Central memory CD8-positive, alpha-beta T cell (primary cell): ENCODE measurements around the gene CTTNBP2.

ENCODE experiments used
- ATAC-seq: fragments of 150-1000 bp; cut with Tn5 transposase; replicated peaks from 2 replicates; pipeline ENCODE4 v1.10.0; 2022; ENCODE audit warnings: mild to moderate bottlenecking, moderate FRiP score, moderate number of reproducible peaks; ENCODE audit not compliant: poor library complexity, severe bottlenecking; ENCODE audit errors: extremely low read depth
- DNase-seq, 2 donors: peaks; one replicate each; pipeline ENCODE4 v3.0.0; 2021; ENCODE audit warnings: low spot score in 2 of 2
- H3K27ac Mint-ChIP-seq: one replicate; pipeline ENCODE4 v1.8.0; 2022; ENCODE audit warnings: low read depth, mild to moderate bottlenecking, moderate library complexity, mixed read lengths
- H3K27me3 Mint-ChIP-seq: one replicate; pipeline ENCODE4 v1.8.0; 2022; ENCODE audit warnings: mixed read lengths
- H3K36me3 Mint-ChIP-seq: one replicate; pipeline ENCODE4 v1.8.0; 2022; ENCODE audit warnings: mild to moderate bottlenecking, moderate library complexity, mixed read lengths; ENCODE audit not compliant: insufficient read depth
- H3K4me1 Mint-ChIP-seq: one replicate; pipeline ENCODE4 v1.8.0; 2022; ENCODE audit warnings: mixed read lengths
- H3K4me3 Mint-ChIP-seq: one replicate; pipeline ENCODE4 v1.8.0; 2022; ENCODE audit warnings: mild to moderate bottlenecking, moderate library complexity, mixed read lengths
- H3K9me3 Mint-ChIP-seq: one replicate; pipeline ENCODE4 v1.8.0; 2022; ENCODE audit warnings: mixed read lengths

CTTNBP2 gene

GRCh38 chr7:117873310-117874190 lies at the start of gene CTTNBP2:
Gene CTTNBP2 (minus strand): TSS chr7:117873441. CDS start chr7:117873415, 26 bp downstream.
- ATAC-seq (no peak), DNase-seq (no peak)
- no peak within 1 kb of the TSS for H3K27ac Mint-ChIP-seq
- peaks cover 5% of the 10 kb centered on the region for H3K4me1 Mint-ChIP-seq
- H3K9me3 Mint-ChIP-seq = no peaks in the 10 kb centered on the region
- peaks cover 43% of the 10 kb centered on the region for H3K27me3 Mint-ChIP-seq
- H3K36me3 Mint-ChIP-seq = no peaks in the 10 kb centered on the region
- peak within 1 kb of the TSS; percentile 47 for H3K4me3 Mint-ChIP-seq

- H3K9me3 Mint-ChIP-seq = peaks cover 10% of the 10 kb centered on the region
- ATAC-seq (no peak), DNase-seq (no peak)
Observed at GRCh38 chr7:117916309-117916708, 43.1 kb upstream of the CTTNBP2 start.

GRCh38 chr7:117912421-117912820 lies 39.2 kb upstream of the CTTNBP2 start:
- Mint-ChIP-seq H3K36me3 (no peaks in the 10 kb centered on the region), H3K27me3 (no peaks in the 10 kb centered on the region), H3K9me3 (peaks cover 5% of the 10 kb centered on the region), H3K27ac (no peak overlapping the region), H3K4me3 (no peak overlapping the region), H3K4me1 (no peaks in the 10 kb centered on the region)
- no peak for ATAC-seq
- DNase-seq = no peak

More at GRCh38 chr7:117916309-117916708, 43.1 kb upstream of the CTTNBP2 start:
- Mint-ChIP-seq H3K36me3 (no peaks in the 10 kb centered on the region), H3K27me3 (no peaks in the 10 kb centered on the region), H3K4me3 (no peak overlapping the region), H3K27ac (no peak overlapping the region), H3K4me1 (no peaks in the 10 kb centered on the region)

GRCh38 chr7:117908031-117908795 lies 35.0 kb upstream of the CTTNBP2 start:
- no peak for DNase-seq
- Mint-ChIP-seq H3K27me3 (no peaks in the 10 kb centered on the region), H3K9me3 (peaks cover 5% of the 10 kb centered on the region), H3K27ac (no peak overlapping the region), H3K36me3 (no peaks in the 10 kb centered on the region), H3K4me3 (no peak overlapping the region), H3K4me1 (no peaks in the 10 kb centered on the region)
- no peak for ATAC-seq

- DNase-seq (no peak), ATAC-seq (no peak)
- Mint-ChIP-seq H3K36me3 (no peaks in the 10 kb centered on the region), H3K4me3 (no peak overlapping the region), H3K27me3 (no peaks in the 10 kb centered on the region), H3K27ac (no peak overlapping the region), H3K9me3 (peaks cover 5% of the 10 kb centered on the region), H3K4me1 (no peaks in the 10 kb centered on the region)
Observed at GRCh38 chr7:117907049-117907640, 33.9 kb upstream of the CTTNBP2 start.

GRCh38 chr7:117902314-117902889 lies 29.2 kb upstream of the CTTNBP2 start:
- no peak for DNase-seq
- no peak overlapping the region for H3K4me3 Mint-ChIP-seq
- ATAC-seq = no peak
- no peak overlapping the region for H3K27ac Mint-ChIP-seq
- no peaks in the 10 kb centered on the region for H3K36me3 Mint-ChIP-seq
- H3K4me1 Mint-ChIP-seq = no peaks in the 10 kb centered on the region
- H3K27me3 Mint-ChIP-seq = no peaks in the 10 kb centered on the region
- peaks cover 10% of the 10 kb centered on the region for H3K9me3 Mint-ChIP-seq

- DNase-seq = no peak
- H3K4me3 Mint-ChIP-seq = no peak overlapping the region
- H3K4me1 Mint-ChIP-seq = no peaks in the 10 kb centered on the region
- no peaks in the 10 kb centered on the region for H3K36me3 Mint-ChIP-seq
- ATAC-seq = no peak
- H3K27ac Mint-ChIP-seq = no peak overlapping the region
- peaks cover 10% of the 10 kb centered on the region for H3K9me3 Mint-ChIP-seq
- no peaks in the 10 kb centered on the region for H3K27me3 Mint-ChIP-seq
Observed at GRCh38 chr7:117901089-117901797, 28.0 kb upstream of the CTTNBP2 start.

GRCh38 chr7:117896339-117896738 lies 23.1 kb upstream of the CTTNBP2 start:
- ATAC-seq (no peak), DNase-seq (no peak)
- Mint-ChIP-seq H3K9me3 (peaks cover 15% of the 10 kb centered on the region), H3K27ac (no peak overlapping the region), H3K36me3 (no peaks in the 10 kb centered on the region), H3K27me3 (no peaks in the 10 kb centered on the region), H3K4me1 (no peaks in the 10 kb centered on the region), H3K4me3 (no peak overlapping the region)

GRCh38 chr7:117895276-117895675 lies 22.0 kb upstream of the CTTNBP2 start:
- no peaks in the 10 kb centered on the region for H3K27me3 Mint-ChIP-seq
- no peaks in the 10 kb centered on the region for H3K36me3 Mint-ChIP-seq
- H3K4me1 Mint-ChIP-seq = no peaks in the 10 kb centered on the region
- no peak overlapping the region for H3K27ac Mint-ChIP-seq
- DNase-seq = no peak
- H3K9me3 Mint-ChIP-seq = peaks cover 15% of the 10 kb centered on the region
- no peak overlapping the region for H3K4me3 Mint-ChIP-seq
- ATAC-seq = no peak

GRCh38 chr7:117894037-117894436 lies 20.8 kb upstream of the CTTNBP2 start:
- H3K4me1 Mint-ChIP-seq = no peaks in the 10 kb centered on the region
- H3K27ac Mint-ChIP-seq = no peak overlapping the region
- H3K9me3 Mint-ChIP-seq = peaks cover 9% of the 10 kb centered on the region
- no peak for ATAC-seq
- no peak for DNase-seq
- no peak overlapping the region for H3K4me3 Mint-ChIP-seq
- no peaks in the 10 kb centered on the region for H3K36me3 Mint-ChIP-seq
- no peaks in the 10 kb centered on the region for H3K27me3 Mint-ChIP-seq

- Mint-ChIP-seq H3K36me3 (no peaks in the 10 kb centered on the region), H3K4me3 (no peak overlapping the region), H3K4me1 (no peaks in the 10 kb centered on the region), H3K9me3 (peaks cover 6% of the 10 kb centered on the region), H3K27ac (no peak overlapping the region), H3K27me3 (no peaks in the 10 kb centered on the region)
- no peak for ATAC-seq
- no peak for DNase-seq
Observed at GRCh38 chr7:117892821-117893220, 19.6 kb upstream of the CTTNBP2 start.

GRCh38 chr7:117889611-117890010 lies 16.4 kb upstream of the CTTNBP2 start:
- H3K4me3 Mint-ChIP-seq = no peak overlapping the region
- no peak for DNase-seq
- no peaks in the 10 kb centered on the region for H3K4me1 Mint-ChIP-seq
- H3K9me3 Mint-ChIP-seq = peaks cover 6% of the 10 kb centered on the region
- H3K27ac Mint-ChIP-seq = no peak overlapping the region
- H3K27me3 Mint-ChIP-seq = no peaks in the 10 kb centered on the region
- no peaks in the 10 kb centered on the region for H3K36me3 Mint-ChIP-seq
- ATAC-seq = no peak
